Testis (tissue), 3 donors: ENCODE data around the gene GLRA3. TPM values are rescaled to one million over a fixed set of nuclear protein-coding genes. Genes with fewer than 3 reads are reported as not detected.

Experiments used
- DNase-seq: peaks from one replicate; pipeline ENCODE4 v3.0.0-alpha.2; 2019
- H3K27ac ChIP-seq, 2 donors: fragments of 200-600 bp; sonication (generic); one replicate each; pipeline ENCODE4 v1.5.1; 2019
- H3K27me3 ChIP-seq: fragments of 200-600 bp; sonication (generic); one replicate; pipeline ENCODE4 v1.5.1; 2019
- H3K36me3 ChIP-seq: fragments of 200-600 bp; sonication (generic); one replicate; pipeline ENCODE4 v1.5.1; 2017; ENCODE audit warnings: low read depth; ENCODE audit errors: missing control alignments
- H3K4me1 ChIP-seq: fragments of 200-600 bp; sonication (generic); one replicate; pipeline ENCODE4 v1.5.1; 2019
- H3K4me3 ChIP-seq, 2 donors: fragments of 200-600 bp; sonication (generic); one replicate each; pipeline ENCODE4 v1.5.1; 2017 to 2019
- H3K9me3 ChIP-seq: fragments of 200-600 bp; sonication (generic); one replicate; pipeline ENCODE4 v1.5.1; 2017
- CTCF ChIP-seq, 3 experiments: fragments of 450-650 bp in 2 of 3; fragments of 200-600 bp in 1 of 3; sonication (generic) in 1 of 3; IDR thresholded peaks; one replicate each; pipeline ENCODE4 v1.5.1; 2016 to 2019; ENCODE audit warnings: antibody characterized with exemption in 3 of 3, mild to moderate bottlenecking in 2 of 3, moderate library complexity in 1 of 3
- POLR2A ChIP-seq: fragments of 450-650 bp; IDR thresholded peaks from one replicate; pipeline ENCODE4 v1.6.1; 2017; ENCODE audit warnings: antibody characterized with exemption, mild to moderate bottlenecking, moderate library complexity
- WGBS, 2 donors: methylation state at CpG; one replicate each; pipeline ENCODE4 v1.1.5; 2018; 5-methylcytosine and 5-hydroxymethylcytosine counted together
- intact Hi-C: fragments of 100-400 bp; cut with DNase I; formaldehyde crosslinking; loops from one replicate; pipeline ENCODE4 v1.15.1; 2023; ENCODE audit warnings: low total_unique reads
- polyA plus RNA-seq: library from polyadenylated mRNA; stranded (reverse); fragments of 350-450 nt; fragmentation: Illumina TruSeq; extraction: RNeasy Lipid Tissue Mini Kit (QIAGEN cat#74804); gene quantifications from one replicate; pipeline ENCODE4 v1.2.3, GENCODE V29; 2014; ENCODE audit warnings: low read depth, low replicate concordance; ENCODE audit not compliant: insufficient read depth
- total RNA-seq, 2 donors: library from RNA; depleted of rRNA; stranded (reverse); fragments of >200 nt; gene quantifications; one replicate each; pipeline ENCODE4 v1.2.3, GENCODE V29; 2016

The GLRA3 gene
- total and polyA plus RNA-seq, 3 donors from 2014 or later: 1.2 to 1.3 (median 1.3) TPM

- Histone ChIP-seq H3K9me3 (no peaks in the 10 kb centered on the region), H3K4me3 (no peak overlapping the region), H3K36me3 (no peaks in the 10 kb centered on the region), H3K4me1 (no peaks in the 10 kb centered on the region), H3K27ac (no peak overlapping the region), H3K27me3 (no peaks in the 10 kb centered on the region)
- no peak for TF ChIP-seq POLR2A
- TF ChIP-seq CTCF (IDR thresholded peaks at IDR 0.05): no peak
- no peak for DNase-seq
- intact Hi-C loops: no loop called here
- WGBS, 2 donors: 60 to 75% methylated on average over 1 of the region's 1 CpG
These were observed 221.3 kb downstream of the GLRA3 start for GRCh38 chr4:174607792-174608191.

GRCh38 chr4:174604198-174604597 lies 224.8 kb downstream of the GLRA3 start:
- Histone ChIP-seq H3K4me3 (no peak overlapping the region), H3K9me3 (no peaks in the 10 kb centered on the region), H3K27ac (no peak overlapping the region), H3K36me3 (no peaks in the 10 kb centered on the region), H3K27me3 (no peaks in the 10 kb centered on the region), H3K4me1 (no peaks in the 10 kb centered on the region)
- intact Hi-C loops: no loop called here
- no peak for DNase-seq
- no peak for TF ChIP-seq CTCF (IDR thresholded peaks at IDR 0.05)
- TF ChIP-seq POLR2A: no peak
- WGBS, 2 donors: 64 to 71% methylated on average over 4 of the region's 4 CpGs

- H3K27ac ChIP-seq: no peak overlapping the region
- intact Hi-C loops: no loop called here
- H3K27me3 ChIP-seq: no peaks in the 10 kb centered on the region
- H3K36me3 ChIP-seq: no peaks in the 10 kb centered on the region
- H3K4me3 ChIP-seq: no peak overlapping the region
- H3K4me1 ChIP-seq: no peaks in the 10 kb centered on the region
- 50 to 60% methylated on average over 1 of the region's 1 CpG for whole genome bisulfite sequencing, 2 donors
- TF ChIP-seq POLR2A: no peak
- no peak for TF ChIP-seq CTCF (IDR thresholded peaks at IDR 0.05)
- no peak for DNase-seq
- H3K9me3 ChIP-seq: no peaks in the 10 kb centered on the region
These were observed 228.7 kb downstream of the GLRA3 start for GRCh38 chr4:174600391-174600790.

GRCh38 chr4:174598800-174599199 lies 230.2 kb downstream of the GLRA3 start:
- Histone ChIP-seq H3K27ac (no peak overlapping the region), H3K4me1 (no peaks in the 10 kb centered on the region), H3K4me3 (no peak overlapping the region), H3K27me3 (no peaks in the 10 kb centered on the region), H3K36me3 (no peaks in the 10 kb centered on the region), H3K9me3 (no peaks in the 10 kb centered on the region)
- DNase-seq: no peak
- no peak for TF ChIP-seq POLR2A
- no peak for TF ChIP-seq CTCF (IDR thresholded peaks at IDR 0.05)
- 76 to 79% methylated on average over 3 of the region's 3 CpGs for WGBS, 2 donors
- intact Hi-C loops: no loop called here

GRCh38 chr4:174596513-174596912 lies 232.5 kb downstream of the GLRA3 start:
- no peak for TF ChIP-seq POLR2A
- TF ChIP-seq CTCF (IDR thresholded peaks at IDR 0.05): no peak
- WGBS, 2 donors: 64 to 78% methylated on average over 1 of the region's 1 CpG
- Histone ChIP-seq H3K4me3 (no peak overlapping the region), H3K27ac (no peak overlapping the region), H3K36me3 (no peaks in the 10 kb centered on the region), H3K9me3 (no peaks in the 10 kb centered on the region), H3K27me3 (no peaks in the 10 kb centered on the region), H3K4me1 (no peaks in the 10 kb centered on the region)
- intact Hi-C loops: no loop called here
- no peak for DNase-seq
